Measurements from ENCODE around the gene SLC6A6.
"Not testable (repeated sequence)": the region's sequence is repeated elsewhere in the genome, so short reads cannot be mapped to it uniquely, and the experiment has no call there.

Gene SLC6A6

DNA sequence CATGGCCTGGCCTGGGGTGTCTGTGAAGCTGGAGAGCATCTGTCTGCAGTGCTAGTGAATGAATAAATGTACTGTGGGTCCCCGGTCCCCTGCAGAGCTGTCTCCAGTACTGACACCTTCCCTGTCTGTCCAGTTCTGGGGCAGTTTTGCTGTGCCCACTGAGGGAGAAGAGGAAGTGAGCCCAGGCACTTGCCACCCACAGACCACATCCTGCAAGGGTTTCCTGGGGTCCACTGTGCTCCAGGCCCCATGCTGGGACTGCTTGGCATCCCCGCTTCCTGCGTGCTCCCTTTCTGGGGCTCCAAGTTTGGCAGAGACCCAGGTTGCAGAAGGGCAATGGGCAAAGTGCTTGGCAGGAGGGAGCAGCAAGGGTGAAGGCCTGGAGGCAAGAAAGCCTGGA is 4.9 kb upstream of the SLC6A6 start:
- DNase-seq, result peak in 16 of 58 donors; percentile 7 to 38 (median 22)

GRCh38 chr3:14397940-14398796 is 4.2 kb upstream of the SLC6A6 start:
- DNase-seq, result no peak

- DNase-seq, result no peak
Measured at GRCh38 chr3:14398797-14399106, 3.7 kb upstream of the SLC6A6 start.

GRCh38 chr3:14401692-14402303 is 608 bp upstream of the SLC6A6 start:
- DNase-seq, result peak in 1 of 58 donors; percentile 62

GRCh38 chr3:14403619-14404155 is 1.3 kb downstream of the SLC6A6 start:
- peak in 12 of 58 donors; percentile 15 to 63 (median 41) for DNase-seq

DNA sequence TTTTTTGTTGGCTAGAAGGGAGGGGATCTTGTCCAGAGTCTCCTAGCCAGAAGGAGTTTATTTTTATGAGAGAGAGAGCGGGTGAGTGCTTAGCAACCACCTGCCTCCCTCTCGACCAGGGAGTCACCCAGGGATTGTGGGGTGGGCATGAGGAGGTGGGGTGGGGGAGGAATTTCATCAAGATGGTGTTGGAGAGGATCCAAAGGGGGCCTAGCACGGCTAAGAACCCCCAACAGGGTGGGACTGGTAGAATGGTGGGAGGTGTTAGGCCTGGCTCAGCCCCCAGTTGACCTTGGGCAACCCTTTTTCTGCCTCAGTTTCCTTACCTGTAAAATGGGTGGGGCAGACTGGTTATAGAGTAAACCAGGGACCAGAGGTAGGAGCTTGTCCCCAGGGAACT is 1.8 kb downstream of the SLC6A6 start:
- DNase-seq, result no peak

DNA sequence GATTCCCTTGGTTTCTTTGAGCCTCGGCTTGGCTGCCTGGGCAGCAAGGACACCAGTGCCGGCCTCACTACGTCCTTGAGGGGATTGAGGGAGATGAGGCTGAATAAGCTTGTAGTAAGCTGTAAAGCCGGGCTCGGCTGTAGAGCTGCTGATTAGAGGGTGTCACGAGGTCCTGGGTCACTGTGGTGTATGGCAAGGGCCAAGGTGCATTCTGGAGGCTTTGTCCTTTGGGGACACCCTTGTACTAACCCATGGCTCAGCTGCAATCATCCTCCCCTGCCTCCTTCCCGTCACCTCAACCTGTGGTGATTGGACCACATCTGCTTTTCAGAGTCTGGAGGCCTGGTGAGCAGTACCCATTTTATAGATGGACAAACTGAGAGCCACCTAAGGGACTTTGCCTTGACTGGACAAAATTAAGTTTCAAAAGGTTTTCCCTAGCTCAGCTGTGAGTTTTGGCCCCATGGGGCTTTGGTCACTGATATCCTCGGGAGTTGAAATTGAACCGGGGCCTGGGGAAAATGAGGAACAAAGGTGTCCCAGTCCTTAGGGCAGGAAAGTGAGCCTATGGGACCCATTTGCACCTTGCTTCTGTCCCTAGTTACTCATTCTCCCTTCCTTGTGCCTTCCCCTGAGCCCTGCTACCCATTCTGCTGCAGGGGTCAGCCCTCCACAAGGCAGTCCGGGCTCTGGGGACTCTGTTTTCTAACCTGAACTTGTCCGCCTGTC is 2.4 kb downstream of the SLC6A6 start:
- DNase-seq, result no peak

DNA sequence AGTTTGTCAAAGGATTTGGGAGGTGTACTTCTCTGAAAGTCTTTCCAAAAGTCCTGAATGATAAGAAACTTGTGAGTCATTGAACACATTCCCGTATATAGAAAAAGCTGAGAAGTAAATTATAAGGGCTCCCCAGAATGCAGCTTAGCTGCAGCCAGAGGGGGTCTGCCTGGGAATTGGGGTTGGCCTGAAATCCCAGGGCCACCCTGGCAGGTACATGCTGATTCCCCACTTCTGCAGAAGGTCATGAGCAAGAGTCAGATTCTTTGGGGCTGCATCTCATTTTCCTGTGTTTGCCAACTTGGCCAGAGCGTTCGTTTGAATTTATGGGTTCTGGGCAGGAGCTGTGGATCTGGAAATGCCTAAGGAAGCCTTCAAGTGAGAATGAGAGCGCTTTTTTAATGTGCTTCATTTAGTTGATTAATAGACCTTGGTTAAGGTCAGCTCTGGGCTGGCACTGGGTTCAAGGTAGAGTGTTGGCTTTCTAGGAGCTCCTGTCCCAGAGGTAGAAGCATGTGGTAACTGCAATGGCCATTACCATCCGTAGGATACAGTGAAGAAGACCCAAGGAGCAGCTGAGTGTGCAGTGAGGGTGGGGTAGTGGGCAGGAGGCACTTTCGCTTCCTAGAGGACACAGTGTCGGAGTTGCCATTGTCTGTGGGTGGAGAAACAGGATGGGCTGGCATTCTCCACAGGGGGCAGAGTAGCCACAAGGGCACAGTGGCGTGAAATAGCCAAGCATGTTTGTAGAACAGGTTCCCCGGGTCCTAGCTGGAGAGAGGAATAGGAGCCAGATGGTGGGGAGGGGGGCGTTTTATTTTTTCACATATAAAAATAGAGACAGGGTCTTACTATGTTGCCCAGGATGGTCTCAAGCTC is 3.2 kb downstream of the SLC6A6 start:
- DNase-seq, result no peak

DNA sequence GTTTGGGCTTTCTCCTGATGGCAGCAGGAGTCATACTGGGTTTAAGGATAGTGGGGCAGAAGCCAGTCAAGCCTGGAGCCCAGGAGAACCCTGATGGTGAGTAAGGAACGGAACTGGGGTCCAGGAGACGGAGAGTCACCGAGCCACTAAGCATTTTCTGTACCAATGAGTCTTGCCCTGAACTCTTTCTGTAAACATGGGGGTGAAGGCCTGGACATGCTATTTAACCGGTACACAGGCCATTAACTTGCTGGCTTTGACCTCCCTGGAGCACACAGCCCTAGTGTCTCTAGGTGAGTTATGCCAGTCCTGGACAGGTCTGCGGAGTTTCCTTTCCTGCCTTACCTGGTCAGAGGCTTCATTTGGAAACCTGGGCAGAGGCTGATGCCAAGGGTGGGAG is 3.9 kb downstream of the SLC6A6 start:
- no peak for DNase-seq

GRCh38 chr3:14406766-14407165 is 4.4 kb downstream of the SLC6A6 start:
- no peak for DNase-seq

GRCh38 chr3:14407203-14407602 is 4.8 kb downstream of the SLC6A6 start:
- DNase-seq, result no peak

DNA sequence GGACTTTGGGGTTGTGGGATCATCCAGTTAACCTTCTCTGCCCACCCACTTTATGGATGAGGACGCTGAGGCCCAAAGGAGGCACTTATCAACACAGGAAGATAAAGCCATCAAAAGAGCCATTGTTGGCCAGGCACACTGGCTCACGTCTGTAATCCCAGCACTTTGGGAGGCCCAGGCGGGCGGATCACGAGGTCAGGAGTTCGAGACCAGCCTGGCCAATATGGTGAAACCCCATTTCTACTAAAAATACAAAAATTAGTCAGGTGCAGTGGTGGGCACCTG is 7.3 kb downstream of the SLC6A6 start:
- not testable (repeated sequence) for DNase-seq

- DNase-seq, result no peak
Measured at GRCh38 chr3:14410106-14410502, 7.7 kb downstream of the SLC6A6 start.

GRCh38 chr3:14410503-14411165 is 8.2 kb downstream of the SLC6A6 start:
- DNase-seq, result no peak

- no peak for DNase-seq
Measured at GRCh38 chr3:14411166-14411526, 8.7 kb downstream of the SLC6A6 start.

- DNase-seq, result no peak
Measured at GRCh38 chr3:14411988-14412387, 9.6 kb downstream of the SLC6A6 start.

- peak in 20 of 58 donors; percentile 19 to 70 (median 35) for DNase-seq
Measured at GRCh38 chr3:14412831-14413380, 10.5 kb downstream of the SLC6A6 start.

DNA sequence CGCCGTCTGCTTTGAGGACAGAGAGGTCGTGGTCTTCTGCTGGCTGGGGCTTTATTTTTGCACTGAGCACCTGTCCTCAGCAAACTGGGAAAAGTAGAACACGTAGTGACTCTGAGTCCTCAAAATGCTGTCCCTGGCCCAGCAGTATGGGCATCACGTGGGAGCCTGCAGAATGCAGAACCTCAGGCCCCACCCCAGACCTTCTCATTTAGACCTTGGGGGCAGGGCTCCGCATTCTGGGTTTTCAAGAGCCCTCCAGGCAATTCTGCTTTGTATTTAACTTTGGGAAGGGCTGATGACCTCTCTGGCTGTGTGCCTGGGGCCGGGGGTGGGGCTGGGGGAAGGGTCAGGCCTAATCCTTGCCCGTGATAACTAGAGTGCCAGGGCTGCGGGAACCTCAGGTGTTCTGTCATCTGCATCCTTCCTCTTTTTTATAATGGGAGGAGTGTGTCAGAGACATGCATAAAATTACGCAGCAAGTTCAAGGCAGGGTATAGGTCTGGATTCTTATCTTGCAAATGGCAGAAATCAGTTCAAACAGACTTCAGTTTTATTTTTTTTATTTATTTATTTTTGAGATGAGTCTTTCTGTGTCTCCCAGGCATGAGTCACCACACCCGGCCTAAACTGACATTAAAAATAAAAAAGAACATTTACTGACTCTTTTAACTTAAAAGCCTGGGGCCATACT is 11.1 kb downstream of the SLC6A6 start:
- DNase-seq, result no peak

- peak in 2 of 58 donors; percentile 17 to 23 for DNase-seq
Measured at GRCh38 chr3:14414846-14415464, 12.5 kb downstream of the SLC6A6 start.
